Stomach (tissue), 9 donors: ENCODE data around the gene THSD7A. TPM values are rescaled to one million over a fixed set of nuclear protein-coding genes. Genes with fewer than 3 reads are reported as not detected.

Source experiments
- DNase-seq, 2 donors: peaks; one replicate each; pipeline versions ENCODE4 v3.0.0 to v3.0.0-alpha.2; 2013 to 2019
- H3K27ac ChIP-seq, 5 donors: fragments of 200-600 bp in 4 of 5; sonication (generic) in 4 of 5; one replicate each; pipeline ENCODE4 v1.5.1; 2013 to 2019; ENCODE audit warnings: mild to moderate bottlenecking in 1 of 5, moderate library complexity in 1 of 5
- H3K27me3 ChIP-seq, 3 donors: fragments of 200-600 bp; sonication (generic); one replicate each; pipeline ENCODE4 v1.5.1; 2017 to 2019; ENCODE audit warnings: mixed run types in 1 of 3
- H3K36me3 ChIP-seq, 4 donors: fragments of 200-600 bp; sonication (generic); 1 replicate in 3 of 4; 2 replicates in 1 of 4; pipeline ENCODE4 v1.5.1; 2016 to 2019
- H3K4me1 ChIP-seq, 4 donors: fragments of 200-600 bp; sonication (generic); one replicate each; pipeline ENCODE4 v1.5.1; 2016 to 2019
- H3K4me3 ChIP-seq, 4 donors: fragments of 200-600 bp; sonication (generic) in 3 of 4; one replicate each; pipeline ENCODE4 v1.5.1; 2016 to 2019; ENCODE audit warnings: mild to moderate bottlenecking in 1 of 4
- H3K9me3 ChIP-seq, 4 donors: fragments of 200-600 bp; sonication (generic); one replicate each; pipeline ENCODE4 v1.5.1; 2016 to 2019
- EP300 ChIP-seq: sonication (generic); formaldehyde crosslinking; IDR thresholded peaks from one replicate; pipeline ENCODE4 v1.6.1; 2017; ENCODE audit warnings: antibody characterized with exemption
- POLR2A ChIP-seq, 4 donors: fragments of 450-650 bp; IDR thresholded peaks; one replicate each; pipeline ENCODE4 v1.6.1; 2016; ENCODE audit warnings: antibody characterized with exemption in 4 of 4, control low read depth in 2 of 4, mild to moderate bottlenecking in 1 of 4, moderate library complexity in 1 of 4
- POLR2AphosphoS5 ChIP-seq, 3 donors: sonication (generic); formaldehyde crosslinking; IDR thresholded peaks; one replicate each; pipeline ENCODE4 v1.6.1; 2016; ENCODE audit warnings: antibody characterized with exemption in 3 of 3
- WGBS, 5 donors: extraction: QIAGEN DNeasy Blood & Tissue Kit in 3 of 5; methylation state at CpG; one replicate each; pipeline versions ENCODE4 v1.1.5 to v1.1.7; 2013 to 2018; 5-methylcytosine and 5-hydroxymethylcytosine counted together
- intact Hi-C: fragments of 100-400 bp; cut with DNase I; formaldehyde crosslinking; loops from one replicate; pipeline ENCODE4 v1.15.1; 2023; ENCODE audit warnings: low total_unique reads
- polyA plus RNA-seq, 3 donors: library from polyadenylated mRNA; stranded (reverse); fragments of 200-250 nt; gene quantifications; one replicate each; pipeline ENCODE4 v1.2.3, GENCODE V29; 2013
- total RNA-seq, 5 donors: library from RNA; depleted of rRNA; stranded (reverse); fragments of >200 nt; gene quantifications; one replicate each; pipeline versions ENCODE4 v1.1.0 to v1.2.3, GENCODE V29; 2014 to 2016
- TF ChIP-seq, protein P1 (sequence below), 7 experiments: fragments of 450-650 bp in 4 of 7; fragments of 200-600 bp in 3 of 7; sonication (generic) in 3 of 7; IDR thresholded peaks; one replicate each; pipeline ENCODE4 v1.5.1; 2016 to 2019; ENCODE audit warnings: antibody characterized with exemption in 7 of 7, control low read depth in 2 of 7, mild to moderate bottlenecking in 1 of 7
- donor health status: healthy with polysubstance abuse.
- donor health status: Bipolar disorder and iron deficiency.
- donor health status: healthy.

The THSD7A gene
- total and polyA plus RNA-seq, 8 donors: 0.06 to 13.2 (median 0.46) TPM; not detected in 1

DNA sequence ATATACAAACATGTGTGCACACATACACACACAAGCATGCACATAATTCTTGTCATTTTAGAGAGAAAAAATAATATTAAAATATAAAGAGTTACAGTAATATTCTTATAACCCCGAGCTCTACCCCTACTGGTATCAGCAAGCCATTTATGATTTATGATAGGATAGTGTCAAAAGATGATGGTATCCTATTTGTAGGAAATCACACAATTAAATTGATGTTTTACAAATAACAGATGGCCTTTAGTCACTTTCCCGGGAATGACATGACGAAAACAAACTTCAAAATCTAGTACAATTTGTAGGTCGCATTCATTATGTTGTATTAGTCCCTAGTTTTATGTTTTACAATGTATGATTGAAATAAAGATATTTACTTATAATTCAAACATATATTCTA, 36.8 kb downstream of the THSD7A start:
- H3K36me3 ChIP-seq: no peaks in the 10 kb centered on the region
- H3K27ac ChIP-seq: no peak overlapping the region
- 81 to 90% (median 85%) methylated on average over 4 of the region's 4 CpGs for WGBS, 5 donors
- H3K4me1 ChIP-seq: no peaks in the 10 kb centered on the region
- no peak for DNase-seq
- no peak for TF ChIP-seq POLR2A (IDR thresholded peaks at IDR 0.05)
- TF ChIP-seq EP300: no peak
- no peak for TF ChIP-seq POLR2AphosphoS5 (IDR thresholded peaks at IDR 0.05)
- TF ChIP-seq, protein P1, sequence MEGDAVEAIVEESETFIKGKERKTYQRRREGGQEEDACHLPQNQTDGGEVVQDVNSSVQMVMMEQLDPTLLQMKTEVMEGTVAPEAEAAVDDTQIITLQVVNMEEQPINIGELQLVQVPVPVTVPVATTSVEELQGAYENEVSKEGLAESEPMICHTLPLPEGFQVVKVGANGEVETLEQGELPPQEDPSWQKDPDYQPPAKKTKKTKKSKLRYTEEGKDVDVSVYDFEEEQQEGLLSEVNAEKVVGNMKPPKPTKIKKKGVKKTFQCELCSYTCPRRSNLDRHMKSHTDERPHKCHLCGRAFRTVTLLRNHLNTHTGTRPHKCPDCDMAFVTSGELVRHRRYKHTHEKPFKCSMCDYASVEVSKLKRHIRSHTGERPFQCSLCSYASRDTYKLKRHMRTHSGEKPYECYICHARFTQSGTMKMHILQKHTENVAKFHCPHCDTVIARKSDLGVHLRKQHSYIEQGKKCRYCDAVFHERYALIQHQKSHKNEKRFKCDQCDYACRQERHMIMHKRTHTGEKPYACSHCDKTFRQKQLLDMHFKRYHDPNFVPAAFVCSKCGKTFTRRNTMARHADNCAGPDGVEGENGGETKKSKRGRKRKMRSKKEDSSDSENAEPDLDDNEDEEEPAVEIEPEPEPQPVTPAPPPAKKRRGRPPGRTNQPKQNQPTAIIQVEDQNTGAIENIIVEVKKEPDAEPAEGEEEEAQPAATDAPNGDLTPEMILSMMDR (IDR thresholded peaks at IDR 0.05): no peak
- H3K4me3 ChIP-seq: no peak overlapping the region
- intact Hi-C loops: no loop called here
- no peaks in the 10 kb centered on the region for H3K9me3 ChIP-seq
- H3K27me3 ChIP-seq: no peaks in the 10 kb centered on the region

DNA sequence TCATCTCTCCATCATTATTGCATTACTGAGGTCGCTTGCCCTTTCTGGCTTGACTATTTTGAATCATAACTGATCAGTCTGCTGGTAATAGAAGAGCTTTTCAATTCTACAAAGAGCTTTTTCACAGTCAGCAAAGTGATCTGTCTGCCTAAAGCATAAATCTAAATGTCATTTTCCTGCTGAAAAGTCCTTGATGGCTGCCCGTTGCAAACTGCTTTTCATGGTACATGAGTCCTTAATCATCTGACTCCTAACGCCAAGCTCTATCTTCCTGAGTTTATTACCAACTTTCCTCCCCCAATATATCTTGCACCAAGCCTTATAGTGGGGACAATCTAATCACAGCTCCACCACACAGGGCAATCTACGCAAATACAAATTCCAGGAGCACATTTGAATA, 39.8 kb downstream of the THSD7A start:
- TF ChIP-seq POLR2A (IDR thresholded peaks at IDR 0.05) (no peak), EP300 (no peak), POLR2AphosphoS5 (IDR thresholded peaks at IDR 0.05) (no peak)
- TF ChIP-seq, protein P1 (IDR thresholded peaks at IDR 0.05): no peak
- Histone ChIP-seq H3K4me1 (no peaks in the 10 kb centered on the region), H3K4me3 (no peak overlapping the region), H3K36me3 (no peaks in the 10 kb centered on the region), H3K27ac (no peak overlapping the region), H3K27me3 (no peaks in the 10 kb centered on the region), H3K9me3 (no peaks in the 10 kb centered on the region)
- intact Hi-C loops: no loop called here
- 78 to 85% (median 81%) methylated on average over 4 of the region's 4 CpGs for WGBS, 5 donors
- DNase-seq: no peak

DNA sequence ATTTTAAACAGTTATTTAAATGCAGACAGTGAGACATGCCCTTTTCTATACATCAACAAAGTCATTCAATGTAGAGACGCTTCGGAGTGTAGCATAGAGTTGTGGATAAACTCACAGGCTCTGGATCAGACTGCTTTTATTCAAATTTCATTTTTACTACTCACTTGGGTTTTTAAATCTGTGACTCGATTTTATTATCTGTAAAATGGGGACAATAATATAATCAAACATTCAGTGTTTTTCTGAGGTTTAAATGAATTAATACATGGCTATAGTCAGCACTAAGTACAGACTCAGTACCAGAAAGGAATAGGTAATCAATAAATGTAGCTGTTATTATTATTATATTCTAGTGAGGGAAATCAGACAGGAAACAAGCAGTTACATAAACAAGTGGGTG, 43.4 kb downstream of the THSD7A start:
- intact Hi-C loops: no loop called here
- DNase-seq: no peak
- TF ChIP-seq, protein P1 (IDR thresholded peaks at IDR 0.05): no peak
- TF ChIP-seq POLR2A (IDR thresholded peaks at IDR 0.05) (no peak), EP300 (no peak), POLR2AphosphoS5 (IDR thresholded peaks at IDR 0.05) (no peak)
- 80 to 94% (median 87%) methylated on average over 3 of the region's 3 CpGs for WGBS, 5 donors
- Histone ChIP-seq H3K27ac (no peak overlapping the region), H3K27me3 (no peaks in the 10 kb centered on the region), H3K36me3 (no peaks in the 10 kb centered on the region), H3K9me3 (no peaks in the 10 kb centered on the region), H3K4me1 (no peaks in the 10 kb centered on the region), H3K4me3 (no peak overlapping the region)

DNA sequence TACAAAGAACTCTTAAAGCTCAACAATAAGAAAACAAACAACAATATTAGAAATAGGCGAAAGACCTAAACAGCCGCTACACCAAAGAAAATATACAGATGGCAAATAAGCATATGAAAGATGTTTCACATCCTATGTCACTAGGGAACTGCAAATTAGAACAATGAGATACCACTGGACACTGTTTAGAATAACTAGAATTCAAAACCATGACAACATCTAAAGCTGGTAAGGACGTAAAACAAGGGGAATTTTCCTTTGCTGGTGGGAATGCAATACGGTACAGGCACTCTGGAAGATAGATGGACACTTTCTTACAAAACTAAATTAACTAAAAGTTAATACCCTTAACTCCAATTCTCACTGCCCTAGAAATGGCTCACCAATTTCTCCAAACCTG, 44.5 kb downstream of the THSD7A start:
- 77 to 97% (median 90%) methylated on average over 4 of the region's 4 CpGs for WGBS, 5 donors
- no peak for TF ChIP-seq POLR2AphosphoS5 (IDR thresholded peaks at IDR 0.05)
- TF ChIP-seq, protein P1 (IDR thresholded peaks at IDR 0.05): no peak
- TF ChIP-seq POLR2A (IDR thresholded peaks at IDR 0.05): no peak
- TF ChIP-seq EP300: no peak
- Histone ChIP-seq H3K27ac (no peak overlapping the region), H3K36me3 (no peaks in the 10 kb centered on the region), H3K4me3 (no peak overlapping the region), H3K4me1 (no peaks in the 10 kb centered on the region), H3K9me3 (no peaks in the 10 kb centered on the region), H3K27me3 (no peaks in the 10 kb centered on the region)
- DNase-seq: no peak
- intact Hi-C loops: no loop called here
